HTERT RPE-1 (cell line): ENCODE measurements around the gene FAM170B.

Experiments
- in situ Hi-C: fragments of 300-500 bp; cut with MboI; formaldehyde crosslinking; loops from 4 replicates; pipeline ENCODE4 v1.14.3; 2020; ENCODE audit warnings: low sequenced_read_pairs

The FAM170B gene

GRCh38 chr10:49128854-49129253 lies 5.0 kb downstream of the FAM170B start:
- in situ Hi-C loops: no loop called here

- in situ Hi-C loops: no loop called here
Observed at GRCh38 chr10:49123981-49124950, 9.6 kb downstream of the FAM170B start.

GRCh38 chr10:49120911-49121310 lies 12.9 kb downstream of the FAM170B start:
- in situ Hi-C loops: no loop called here

- in situ Hi-C loops: no loop called here
Observed at GRCh38 chr10:49119746-49120145, 14.1 kb downstream of the FAM170B start.

- in situ Hi-C loops: no loop called here
Observed at GRCh38 chr10:49118430-49119074, 15.3 kb downstream of the FAM170B start.

- in situ Hi-C loops: no loop called here
Observed at GRCh38 chr10:49117376-49118070, 16.3 kb downstream of the FAM170B start.

- in situ Hi-C loops: no loop called here
Observed at GRCh38 chr10:49116509-49117375, 17.1 kb downstream of the FAM170B start.

- in situ Hi-C loops: no loop called here
Observed at GRCh38 chr10:49115796-49116508, 17.9 kb downstream of the FAM170B start.

GRCh38 chr10:49115015-49115795 lies 18.6 kb downstream of the FAM170B start, which contains the start of gene VSTM4:
Gene VSTM4 (minus strand): TSS chr10:49115522. CDS start chr10:49115485, 37 bp downstream.
- in situ Hi-C loops: no loop called here

- in situ Hi-C loops: no loop called here
Observed at GRCh38 chr10:49114718-49115014, 19.2 kb downstream of the FAM170B start.

GRCh38 chr10:49113741-49114141 lies 20.1 kb downstream of the FAM170B start:
- in situ Hi-C loops: no loop called here

GRCh38 chr10:49112851-49113250 lies 21.0 kb downstream of the FAM170B start:
- in situ Hi-C loops: no loop called here

GRCh38 chr10:49112098-49112497 lies 21.7 kb downstream of the FAM170B start:
- in situ Hi-C loops: no loop called here

- in situ Hi-C loops: no loop called here
Observed at GRCh38 chr10:49111320-49111698, 22.5 kb downstream of the FAM170B start.

GRCh38 chr10:49110684-49111319 lies 23.0 kb downstream of the FAM170B start:
- in situ Hi-C loops: no loop called here

- in situ Hi-C loops: no loop called here
Observed at GRCh38 chr10:49109669-49110340, 24.0 kb downstream of the FAM170B start.

- in situ Hi-C loops: no loop called here
Observed at GRCh38 chr10:49108656-49109055, 25.2 kb downstream of the FAM170B start.

- in situ Hi-C loops: no loop called here
Observed at GRCh38 chr10:49107887-49108267, 25.9 kb downstream of the FAM170B start.
